Measurements from ENCODE around the gene MRC2.

The MRC2 gene

GRCh38 chr17:62664336-62665120 lies 37.1 kb downstream of the MRC2 start:
- DNase-seq = no peak

DNA sequence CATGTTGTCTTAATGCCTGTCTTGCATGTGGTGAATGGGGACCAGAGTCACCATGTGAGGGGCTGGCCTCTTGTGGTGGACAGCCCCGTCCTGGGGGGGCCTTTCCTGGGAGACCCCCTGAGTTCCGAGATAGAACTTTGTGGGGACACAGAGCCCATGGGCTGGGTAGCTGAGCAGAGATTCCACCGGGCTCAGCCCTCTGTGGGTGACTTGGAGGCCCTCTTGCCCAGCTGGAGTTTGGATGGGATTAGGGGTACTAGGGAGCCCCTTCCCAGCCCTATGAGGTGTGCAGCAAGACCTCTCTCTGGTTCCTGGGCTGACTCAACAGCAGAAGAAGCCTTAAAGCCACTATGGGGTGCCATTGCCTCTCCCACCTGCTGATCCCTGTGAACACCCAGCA lies 38.1 kb downstream of the MRC2 start:
- DNase-seq = no peak

GRCh38 chr17:62666061-62666800 lies 38.8 kb downstream of the MRC2 start:
- no peak for DNase-seq

GRCh38 chr17:62666801-62667591 lies 39.5 kb downstream of the MRC2 start:
- no peak for DNase-seq

GRCh38 chr17:62668091-62668804 lies 40.8 kb downstream of the MRC2 start:
- DNase-seq = no peak

GRCh38 chr17:62670202-62670821 lies 42.8 kb downstream of the MRC2 start:
- DNase-seq = no peak

DNA sequence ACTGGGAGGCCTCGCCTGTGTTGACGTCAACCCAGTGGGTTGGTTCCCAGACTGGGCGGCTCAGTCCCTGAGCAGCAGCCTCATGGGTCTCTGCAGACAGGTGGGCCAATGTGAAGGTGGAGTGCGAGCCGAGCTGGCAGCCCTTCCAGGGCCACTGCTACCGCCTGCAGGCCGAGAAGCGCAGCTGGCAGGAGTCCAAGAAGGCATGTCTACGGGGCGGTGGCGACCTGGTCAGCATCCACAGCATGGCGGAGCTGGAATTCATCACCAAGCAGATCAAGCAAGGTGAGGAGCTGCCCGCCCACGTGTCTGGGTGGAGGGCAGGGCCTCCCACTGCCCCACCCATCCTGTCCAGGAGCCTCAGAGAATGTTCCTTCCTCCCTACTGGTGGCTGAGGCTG lies 44.1 kb downstream of the MRC2 start:
- no peak for DNase-seq

- no peak for DNase-seq
Observed at GRCh38 chr17:62672957-62673356, 45.5 kb downstream of the MRC2 start.

DNA sequence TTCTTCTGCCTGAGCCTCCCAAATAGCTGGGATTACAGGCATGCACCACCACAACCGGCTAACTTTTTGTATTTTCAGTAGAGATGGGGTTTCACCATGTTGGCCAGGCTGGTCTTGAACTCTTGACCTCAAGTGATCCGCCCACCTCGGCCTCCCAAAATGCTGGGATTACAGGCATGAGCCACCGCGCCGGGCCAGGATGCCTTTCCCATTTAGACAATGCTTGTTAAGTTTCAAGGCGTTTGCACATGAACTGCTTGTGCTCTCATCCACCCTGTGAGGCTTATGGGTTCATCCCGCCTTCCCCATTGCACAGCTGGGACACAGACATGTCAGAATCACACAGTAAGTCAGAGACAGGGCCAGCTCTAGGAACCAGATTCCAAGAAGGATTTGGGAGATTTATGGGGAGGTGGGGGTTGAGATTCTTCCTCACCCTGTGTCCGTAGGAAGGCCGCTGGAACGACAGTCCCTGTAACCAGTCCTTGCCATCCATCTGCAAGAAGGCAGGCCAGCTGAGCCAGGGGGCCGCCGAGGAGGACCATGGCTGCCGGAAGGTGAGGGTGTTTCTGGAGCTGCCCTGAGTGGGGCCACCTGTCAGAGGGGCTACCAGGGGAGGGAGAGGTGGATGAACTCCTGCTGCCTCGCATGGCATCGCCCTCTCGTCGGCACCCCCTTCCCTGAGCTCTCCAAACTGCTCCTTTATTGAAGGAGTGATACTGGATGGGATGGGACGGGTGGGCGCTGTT lies 46.3 kb downstream of the MRC2 start:
- DNase-seq = no peak

GRCh38 chr17:62674363-62674739 lies 46.9 kb downstream of the MRC2 start:
- DNase-seq = no peak

- no peak for DNase-seq
Observed at GRCh38 chr17:62674841-62675240, 47.4 kb downstream of the MRC2 start.

GRCh38 chr17:62675260-62675659 lies 47.8 kb downstream of the MRC2 start:
- DNase-seq = no peak

DNA sequence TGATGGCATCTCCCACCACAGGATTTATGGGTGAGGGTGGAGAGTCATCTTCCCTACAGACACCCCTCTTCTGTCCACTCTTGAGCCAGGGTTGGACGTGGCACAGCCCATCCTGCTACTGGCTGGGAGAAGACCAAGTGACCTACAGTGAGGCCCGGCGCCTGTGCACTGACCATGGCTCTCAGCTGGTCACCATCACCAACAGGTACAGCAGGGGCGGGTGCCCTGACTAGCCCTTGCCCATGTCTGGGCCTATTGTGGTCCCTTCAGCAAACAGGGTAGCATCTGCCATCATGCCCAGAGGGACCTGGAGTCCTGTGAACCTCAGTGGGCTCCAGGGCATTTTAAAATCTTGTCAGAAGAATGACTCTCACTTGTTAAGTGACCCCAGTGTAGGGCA lies 48.2 kb downstream of the MRC2 start:
- no peak for DNase-seq

- DNase-seq = no peak
Observed at GRCh38 chr17:62676231-62676943, 48.9 kb downstream of the MRC2 start.

GRCh38 chr17:62676952-62677596 lies 49.6 kb downstream of the MRC2 start:
- no peak for DNase-seq

DNA sequence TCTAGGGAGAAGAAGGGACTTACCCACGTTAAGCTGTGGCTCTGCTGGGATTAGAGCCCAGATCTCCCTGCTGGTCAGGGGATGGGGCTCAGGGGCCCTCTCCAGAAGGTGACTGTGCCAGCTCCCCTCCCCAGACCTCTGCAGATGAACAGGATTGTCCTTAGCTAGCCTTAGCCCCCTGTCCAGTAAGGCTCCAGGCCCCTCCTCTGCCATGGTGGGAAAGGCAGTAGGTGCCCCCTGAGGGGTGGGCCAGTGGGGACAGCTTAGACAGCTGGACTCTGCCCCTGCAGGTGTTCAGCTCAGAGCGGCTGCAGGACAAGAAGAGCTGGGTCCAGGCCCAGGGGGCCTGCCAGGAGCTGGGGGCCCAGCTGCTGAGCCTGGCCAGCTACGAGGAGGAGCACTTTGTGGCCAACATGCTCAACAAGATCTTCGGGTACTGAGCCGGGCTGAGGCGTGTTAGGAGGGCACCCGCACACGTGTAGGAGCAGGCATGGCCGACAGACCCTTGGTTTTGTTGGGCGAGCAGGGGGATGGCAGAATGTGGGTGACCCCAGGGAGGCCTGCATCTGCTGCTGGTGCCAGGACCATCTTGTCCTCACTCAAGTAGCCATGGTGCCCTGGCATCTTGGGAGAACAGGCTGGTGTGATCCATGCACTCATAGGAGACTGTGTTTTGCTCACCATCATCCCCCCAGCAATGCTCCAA lies 50.9 kb downstream of the MRC2 start:
- DNase-seq = no peak

DNA sequence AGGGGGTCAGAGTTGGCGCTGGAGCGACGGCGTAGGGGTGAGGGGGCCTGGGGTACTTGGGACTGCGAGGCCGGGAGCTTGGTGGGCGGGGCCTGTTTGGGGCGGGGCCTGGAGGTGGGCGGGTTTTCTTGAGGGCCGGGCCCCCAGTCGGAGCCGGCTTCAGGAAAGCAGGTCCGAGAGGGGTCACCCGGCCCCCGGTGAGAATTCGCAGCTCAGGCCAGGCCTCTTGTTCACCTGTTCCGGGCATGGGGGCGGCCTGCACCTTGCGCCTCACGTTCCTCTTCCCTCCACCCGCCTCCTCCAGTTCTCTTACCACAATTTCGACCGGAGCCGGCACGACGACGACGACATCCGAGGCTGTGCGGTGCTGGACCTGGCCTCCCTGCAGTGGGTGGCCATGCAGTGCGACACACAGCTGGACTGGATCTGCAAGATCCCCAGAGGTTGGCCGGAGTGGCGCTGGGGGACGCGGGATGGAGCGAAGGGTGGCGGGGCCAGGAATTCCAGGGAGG lies 52.5 kb downstream of the MRC2 start:
- DNase-seq = no peak

DNA sequence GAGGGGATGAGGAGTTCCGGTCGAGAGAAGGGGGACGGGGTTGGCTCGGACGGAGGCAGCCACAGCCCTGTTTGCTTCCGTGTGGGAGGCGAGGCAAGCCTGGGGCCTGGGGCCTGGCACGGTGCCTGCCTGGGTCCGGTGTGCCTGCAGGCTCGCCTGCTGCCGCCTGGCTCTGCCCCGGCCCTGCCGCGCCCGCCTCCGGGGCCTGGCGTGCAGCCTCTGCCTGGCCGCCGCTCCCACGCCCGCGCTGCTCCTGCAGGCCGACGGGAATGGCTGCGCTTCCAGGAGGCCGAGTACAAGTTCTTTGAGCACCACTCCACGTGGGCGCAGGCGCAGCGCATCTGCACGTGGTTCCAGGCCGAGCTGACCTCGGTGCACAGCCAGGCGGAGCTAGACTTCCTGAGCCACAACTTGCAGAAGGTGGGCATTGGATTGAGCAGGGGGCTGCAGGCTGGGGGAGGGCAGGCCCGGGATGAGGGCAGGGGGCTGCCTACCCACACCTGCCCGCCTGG lies 53.1 kb downstream of the MRC2 start:
- DNase-seq = no peak
